Esophagus muscularis mucosa (tissue), 3 donors: ENCODE data around the gene TMEM247.
A peak's percentile ranks its signal among the peaks of the same experiment; 100 is the strongest.

ENCODE experiments used
- CTCF ChIP-seq, 3 experiments: fragments of 200-600 bp in 2 of 3; fragments of 450-650 bp in 1 of 3; sonication (generic) in 2 of 3; IDR thresholded peaks; one replicate each; pipeline ENCODE4 v1.5.1; 2017 to 2019; ENCODE audit warnings: antibody characterized with exemption in 3 of 3, mild to moderate bottlenecking in 2 of 3, moderate library complexity in 1 of 3
- POLR2A ChIP-seq: fragments of 450-650 bp; IDR thresholded peaks from one replicate; pipeline ENCODE4 v1.6.1; 2017; ENCODE audit warnings: antibody characterized with exemption, moderate library complexity, mild to moderate bottlenecking, low read depth
- POLR2AphosphoS5 ChIP-seq, 2 donors: sonication (generic); formaldehyde crosslinking; IDR thresholded peaks; one replicate each; pipeline ENCODE4 v1.6.1; 2017; ENCODE audit warnings: antibody characterized with exemption in 2 of 2

- TF ChIP-seq CTCF (IDR thresholded peaks at IDR 0.05) (no peak), POLR2A (no peak), POLR2AphosphoS5 (IDR thresholded peaks at IDR 0.05) (peak; percentile 37 to 44)
These were observed 28.1 kb upstream of the TMEM247 start for GRCh38 chr2:46451131-46451711.
